Stimulated activated CD8-positive, alpha-beta memory T cell treated with anti-CD3 and anti-CD28 coated beads, Interleukin-15, amount 100 ng/mL, for 48 hours (primary cell): Measurements from ENCODE around the gene FAM13B.
"Not testable (repeated sequence)": the region's sequence is repeated elsewhere in the genome, so short reads cannot be mapped to it uniquely, and the experiment has no call there.

Experiments used
- DNase-seq, 2 donors: peaks; one replicate each; pipeline ENCODE4 v3.0.0-alpha.2; 2020; ENCODE audit warnings: low read depth in 2 of 2

Gene FAM13B

DNA sequence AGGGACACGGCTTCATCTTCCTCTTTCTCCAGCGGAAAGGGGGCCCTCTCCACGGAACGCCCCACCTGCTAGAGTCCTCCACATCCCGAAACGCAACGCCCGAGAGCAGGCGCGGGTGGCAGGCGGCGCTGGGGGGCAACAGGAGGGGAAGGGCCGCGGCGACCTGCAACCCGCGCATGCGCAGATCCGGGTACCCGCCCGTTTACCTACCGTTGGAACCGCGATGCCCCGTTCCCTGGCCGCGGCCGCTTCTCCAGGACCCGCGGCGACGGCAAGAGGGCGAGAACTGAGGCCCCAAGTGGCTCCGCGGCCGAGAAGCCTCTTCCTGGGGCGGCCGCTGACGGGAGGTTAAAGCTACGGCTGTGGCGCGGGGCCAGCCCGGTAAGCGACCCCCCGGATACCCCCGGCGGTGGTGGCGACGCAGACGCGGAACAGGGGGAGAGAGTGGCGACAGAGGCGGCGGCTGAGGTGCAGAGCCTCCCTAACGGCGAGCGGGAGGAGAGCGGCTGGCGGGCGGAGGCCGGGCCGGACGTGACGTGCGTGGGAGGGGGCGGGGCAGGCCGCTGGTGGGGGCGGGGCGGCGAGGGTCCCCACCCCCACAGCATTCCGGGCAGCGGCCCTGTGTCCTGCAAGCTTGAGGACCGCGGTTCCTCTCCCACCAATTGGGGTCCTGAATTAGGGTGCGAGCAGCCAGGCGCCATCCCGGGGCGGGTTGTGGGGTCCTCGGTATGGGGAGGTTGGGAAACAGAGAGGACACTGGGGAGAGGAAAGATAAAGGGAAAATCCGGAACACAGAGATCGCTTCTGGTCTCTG lies at the start of gene FAM13B:
Gene FAM13B (minus strand): TSS at position 508 of the 814 bp plus-strand sequence. CDS start 13,968 bp downstream, outside the sequence.
- DNase-seq = peak; percentile 71

DNA sequence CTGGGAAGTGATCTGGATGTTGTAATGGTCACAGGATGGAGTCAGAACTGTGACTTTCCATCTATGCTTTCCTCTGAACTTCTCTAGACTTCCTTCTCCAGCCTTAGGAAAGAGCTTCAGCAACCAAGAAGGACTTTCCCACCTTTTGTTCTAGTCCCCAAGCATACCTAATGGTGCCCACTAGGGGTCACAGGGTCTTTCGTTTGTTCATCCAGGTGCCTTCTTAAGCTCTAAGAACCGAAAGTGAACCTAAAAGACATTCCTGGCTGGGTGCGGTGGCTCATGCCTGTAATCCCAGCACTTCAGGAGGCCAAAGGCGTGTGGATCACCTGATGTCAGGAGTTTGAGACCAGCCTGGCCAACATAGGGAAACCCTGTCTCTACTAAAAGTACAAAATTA lies 49.2 kb upstream of the FAM13B start:
- no peak for DNase-seq

DNA sequence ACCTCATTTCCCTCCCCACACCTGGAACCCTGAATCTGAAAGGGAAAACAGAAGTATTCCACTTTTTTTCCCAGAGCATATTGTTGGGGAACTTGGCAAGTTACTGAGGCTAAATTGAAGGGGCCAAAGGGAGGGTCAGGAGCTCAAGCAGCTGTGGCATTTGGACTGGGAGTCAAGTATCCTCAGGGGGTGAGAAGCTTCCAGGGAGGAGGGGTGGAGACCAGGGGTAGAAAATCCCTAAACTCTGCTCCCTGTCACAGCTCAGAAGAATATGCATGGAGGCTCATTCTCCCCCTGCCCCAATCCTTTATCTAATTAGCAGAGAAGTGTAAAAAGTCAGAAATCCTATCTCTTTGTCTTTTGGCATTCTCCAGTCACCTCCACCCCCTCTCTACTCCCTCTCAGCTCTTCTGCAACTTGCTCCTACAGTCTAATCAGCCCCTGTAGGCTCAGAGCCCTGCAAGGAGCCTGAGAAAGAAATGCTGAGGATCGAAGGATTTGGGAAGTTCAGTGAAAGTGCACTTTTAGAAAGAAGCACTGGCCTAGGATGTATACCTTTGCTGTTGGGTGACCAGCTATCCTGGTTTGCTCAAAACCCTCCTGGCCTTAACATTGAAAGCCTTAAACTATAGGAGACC lies 45.2 kb upstream of the FAM13B start:
- no peak for DNase-seq

DNA sequence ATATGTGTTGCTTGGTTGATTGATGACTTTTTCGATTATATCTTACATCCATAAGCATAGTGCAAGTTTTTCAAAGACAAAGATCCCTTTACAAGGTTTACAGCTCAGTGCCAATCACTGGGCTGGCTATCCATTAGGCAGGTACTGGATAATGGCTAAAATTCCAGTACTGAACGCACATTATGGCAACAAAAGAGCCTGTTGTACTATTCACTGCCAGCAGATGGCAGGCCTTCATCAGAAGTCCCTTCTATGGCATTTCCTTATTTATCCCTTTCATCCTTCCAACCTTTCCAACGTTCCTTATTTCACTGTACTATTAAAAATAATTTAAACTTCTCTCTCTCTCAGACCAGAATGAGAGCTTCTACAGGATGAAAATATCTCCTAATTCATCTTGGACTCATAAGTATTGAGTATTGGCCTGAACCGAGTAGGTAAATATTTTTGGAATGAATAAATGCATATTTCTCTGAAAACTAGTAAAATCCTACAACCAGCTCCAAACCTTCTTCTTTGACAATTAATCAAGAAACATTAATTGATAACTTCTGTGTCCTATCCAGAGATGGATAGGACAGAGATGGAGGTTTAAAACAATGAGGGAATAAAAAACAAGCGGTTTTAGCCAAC lies 44.3 kb upstream of the FAM13B start:
- DNase-seq = no peak

DNA sequence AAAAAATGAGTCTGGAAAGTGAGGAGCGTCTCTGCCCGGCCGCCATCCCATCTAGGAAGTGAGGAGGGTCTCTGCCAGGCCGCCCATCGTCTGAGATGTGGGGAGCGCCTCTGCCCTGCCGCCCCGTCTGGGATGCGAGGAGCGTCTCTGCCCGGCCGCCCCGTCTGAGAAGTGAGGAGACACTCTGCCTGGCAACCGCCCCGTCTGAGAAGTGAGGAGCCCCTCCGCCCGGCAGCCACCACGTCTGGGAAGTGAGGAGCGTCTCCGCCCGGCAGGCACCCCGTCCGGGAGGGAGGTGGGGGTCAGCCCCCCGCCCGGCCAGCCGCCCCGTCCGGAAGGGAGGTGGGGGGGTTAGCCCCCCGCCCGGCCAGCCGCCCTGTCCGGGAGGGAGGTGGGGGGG lies 37.1 kb upstream of the FAM13B start:
- DNase-seq = not testable (repeated sequence)

DNA sequence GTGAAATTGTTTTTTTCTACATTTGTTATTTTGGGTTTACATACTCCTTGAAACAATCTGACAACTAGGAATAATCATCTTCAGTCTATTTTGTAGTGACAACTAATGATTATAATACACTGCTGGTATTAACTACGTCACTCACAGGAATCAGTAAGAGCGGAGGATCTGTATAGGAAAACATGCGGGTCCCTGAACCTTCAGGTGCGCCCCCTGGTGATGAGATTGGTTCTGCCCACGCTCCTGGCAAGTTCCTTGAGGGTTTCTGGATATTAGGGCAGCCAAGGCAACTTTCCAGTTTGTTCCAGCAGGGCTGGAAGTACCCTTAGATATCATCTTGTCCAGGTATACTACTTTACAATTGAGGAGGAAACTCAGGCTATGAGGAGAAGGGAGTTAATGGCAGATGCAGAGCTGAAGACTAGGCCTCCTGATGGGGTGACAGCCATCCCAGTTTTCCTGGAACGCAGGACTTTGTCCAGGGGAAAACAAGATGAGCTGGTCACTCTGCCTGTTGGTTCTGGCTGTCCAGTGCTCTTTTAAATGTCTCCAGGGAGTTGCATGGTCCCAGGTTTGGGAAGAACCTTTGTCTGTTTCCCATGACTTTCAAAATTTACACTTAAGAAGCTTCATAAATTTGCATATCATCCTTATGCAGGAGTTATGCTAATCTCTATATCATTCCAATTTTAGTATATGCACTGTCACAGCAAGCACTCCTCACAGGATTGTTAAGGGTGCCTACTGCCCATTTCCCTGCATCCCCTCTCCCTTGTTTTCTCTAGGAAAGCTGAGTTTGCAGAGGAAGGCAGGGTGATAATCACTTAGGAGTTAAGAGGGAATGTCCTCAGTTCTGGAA lies 36.1 kb upstream of the FAM13B start:
- DNase-seq = peak; percentile 35 to 52

DNA sequence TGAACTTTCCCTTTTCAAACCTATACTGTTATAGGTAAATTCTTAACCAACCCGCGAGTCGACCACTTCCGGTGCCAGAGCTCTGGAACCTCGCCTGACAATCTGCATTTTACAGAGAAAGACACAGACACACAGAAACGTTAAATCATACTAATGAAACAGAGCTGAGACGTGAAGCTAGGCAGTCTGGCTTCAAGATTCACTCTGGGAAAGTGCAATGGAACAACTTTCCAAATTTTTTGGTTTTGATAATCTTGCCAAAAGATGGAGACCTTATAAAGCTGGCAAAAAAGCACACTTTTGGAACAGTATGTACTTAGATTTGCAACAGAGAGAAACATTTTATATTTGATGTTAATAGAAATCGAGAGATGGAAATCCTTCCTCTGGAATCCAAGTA lies 35.1 kb upstream of the FAM13B start:
- no peak for DNase-seq

DNA sequence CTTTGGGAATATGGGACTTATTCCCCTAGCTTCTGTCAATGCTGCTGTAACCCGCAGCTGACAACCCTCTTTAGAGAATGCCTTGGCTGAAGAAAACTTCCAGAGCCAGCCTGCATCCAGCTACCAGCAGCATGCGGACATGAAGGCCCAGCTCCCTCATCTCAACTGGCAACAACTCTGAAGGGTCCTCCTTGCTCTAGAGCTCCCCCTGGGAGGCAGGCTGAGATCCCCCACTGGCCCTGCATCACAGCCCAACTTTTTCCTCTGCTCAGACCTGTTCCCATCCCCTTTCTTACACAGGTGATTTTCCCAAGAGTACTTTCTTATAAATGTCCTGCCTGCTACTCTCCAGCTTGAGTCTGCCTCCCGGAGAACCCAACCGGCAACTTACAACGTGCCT lies 32.2 kb upstream of the FAM13B start:
- DNase-seq = no peak

DNA sequence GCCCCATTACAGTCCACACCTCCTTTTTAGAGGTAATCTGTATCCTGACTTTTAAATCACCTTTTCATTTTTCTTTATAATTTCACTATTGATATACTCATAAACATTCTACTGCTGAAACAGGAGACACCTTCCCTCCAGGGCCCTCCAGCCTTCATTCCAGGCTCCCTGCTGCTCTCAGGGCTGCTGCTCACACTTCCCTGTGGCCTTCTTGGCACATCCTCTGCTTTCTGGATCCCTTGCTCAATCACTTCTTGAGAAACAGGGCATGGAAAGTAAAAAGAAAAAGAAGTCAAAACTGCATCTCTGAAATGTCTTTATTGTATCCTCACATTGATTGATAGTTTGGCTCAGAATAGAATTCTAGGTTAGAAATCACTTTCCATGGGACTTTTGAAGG lies 31.6 kb upstream of the FAM13B start:
- DNase-seq = no peak

DNA sequence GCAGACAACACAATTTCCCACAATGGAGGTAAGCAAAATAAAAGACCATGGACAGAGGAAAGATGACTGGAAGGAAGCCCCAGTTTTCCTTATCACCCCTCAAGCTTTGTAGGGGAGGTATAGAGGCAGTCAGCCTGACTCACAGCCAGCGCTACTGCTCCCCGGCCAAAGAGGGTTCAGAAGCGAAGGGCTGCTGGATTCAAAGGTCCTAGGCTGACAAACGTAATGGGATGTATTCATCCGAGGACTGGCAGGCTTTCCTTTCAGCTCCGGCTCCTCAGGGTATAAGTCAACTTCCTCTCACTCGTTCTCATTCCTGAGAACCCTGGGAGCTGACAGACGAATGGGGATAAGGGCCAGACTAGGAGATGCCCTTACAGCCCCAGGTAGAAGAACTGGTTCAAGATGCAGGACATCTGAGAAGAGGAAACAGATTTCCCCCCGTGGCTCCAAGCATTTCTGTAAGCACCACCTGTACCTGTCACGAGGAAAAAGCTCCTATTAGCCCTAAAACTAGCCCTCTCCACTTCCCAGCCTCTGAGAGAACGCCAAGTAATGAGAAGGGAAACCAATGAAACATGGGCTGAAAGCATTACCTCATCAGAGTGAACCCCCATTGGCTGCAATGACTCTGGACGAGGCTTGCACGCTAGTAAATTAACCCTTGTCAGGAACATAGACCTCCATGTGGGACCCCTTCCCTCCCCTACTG lies 22.1 kb upstream of the FAM13B start:
- DNase-seq = no peak

DNA sequence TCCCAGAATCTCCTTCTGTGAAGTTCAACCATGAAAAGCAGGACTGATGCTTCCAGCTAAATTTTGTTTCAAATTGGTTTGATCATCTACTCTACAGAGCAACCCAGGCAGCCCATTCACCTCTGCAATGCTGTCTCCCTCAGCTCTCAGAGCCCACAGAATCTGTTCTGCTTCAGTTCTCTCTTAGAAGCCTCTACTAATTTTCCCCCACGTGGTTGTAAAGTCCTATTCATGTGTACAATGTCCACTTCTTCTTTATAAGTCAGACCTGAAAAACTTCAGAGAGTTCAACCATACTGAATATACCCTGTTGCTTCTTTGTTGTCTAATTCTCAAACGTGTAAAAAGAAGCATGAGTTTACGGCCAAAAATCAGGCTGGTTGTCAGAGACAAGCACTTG lies 21.3 kb upstream of the FAM13B start:
- DNase-seq = no peak

DNA sequence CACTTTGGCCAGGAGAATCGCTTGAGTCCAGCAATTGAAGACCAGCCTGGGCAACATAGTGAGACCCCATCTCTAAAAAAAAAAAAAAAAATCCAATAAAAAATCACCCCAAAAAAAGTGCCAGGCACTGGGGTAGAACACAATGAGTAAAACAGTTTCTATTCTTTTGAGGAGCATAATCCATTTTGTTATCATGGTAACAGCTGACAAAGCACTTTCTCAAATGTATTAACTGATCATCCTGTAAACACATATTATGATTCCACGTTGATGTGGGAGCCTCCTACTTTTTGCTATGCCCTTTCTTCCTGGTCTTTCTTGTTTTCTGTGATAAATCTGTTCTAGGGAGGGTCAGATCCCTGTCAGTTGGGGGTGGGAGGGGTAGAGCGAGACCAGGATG lies 20.7 kb upstream of the FAM13B start:
- no peak for DNase-seq

DNA sequence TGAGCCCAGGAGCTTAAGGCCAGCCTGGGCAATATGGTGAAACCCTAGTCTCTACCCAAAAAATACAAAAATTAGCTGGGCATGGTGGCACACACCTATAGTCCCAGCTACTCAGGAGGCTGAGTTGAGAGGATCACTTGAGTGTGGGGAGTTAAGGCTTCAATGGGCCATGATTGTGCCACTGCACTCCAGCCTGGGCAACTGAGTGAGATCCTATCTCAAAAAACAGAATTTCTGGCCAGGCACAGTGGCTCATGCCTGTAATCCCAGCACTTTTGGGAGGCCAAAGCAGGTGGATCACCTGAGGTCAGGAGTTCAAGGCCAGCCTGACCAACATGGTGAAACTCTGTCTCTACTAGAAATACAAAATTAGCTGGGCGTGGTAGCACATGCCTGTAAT lies 19.8 kb upstream of the FAM13B start:
- not testable (repeated sequence) for DNase-seq

DNA sequence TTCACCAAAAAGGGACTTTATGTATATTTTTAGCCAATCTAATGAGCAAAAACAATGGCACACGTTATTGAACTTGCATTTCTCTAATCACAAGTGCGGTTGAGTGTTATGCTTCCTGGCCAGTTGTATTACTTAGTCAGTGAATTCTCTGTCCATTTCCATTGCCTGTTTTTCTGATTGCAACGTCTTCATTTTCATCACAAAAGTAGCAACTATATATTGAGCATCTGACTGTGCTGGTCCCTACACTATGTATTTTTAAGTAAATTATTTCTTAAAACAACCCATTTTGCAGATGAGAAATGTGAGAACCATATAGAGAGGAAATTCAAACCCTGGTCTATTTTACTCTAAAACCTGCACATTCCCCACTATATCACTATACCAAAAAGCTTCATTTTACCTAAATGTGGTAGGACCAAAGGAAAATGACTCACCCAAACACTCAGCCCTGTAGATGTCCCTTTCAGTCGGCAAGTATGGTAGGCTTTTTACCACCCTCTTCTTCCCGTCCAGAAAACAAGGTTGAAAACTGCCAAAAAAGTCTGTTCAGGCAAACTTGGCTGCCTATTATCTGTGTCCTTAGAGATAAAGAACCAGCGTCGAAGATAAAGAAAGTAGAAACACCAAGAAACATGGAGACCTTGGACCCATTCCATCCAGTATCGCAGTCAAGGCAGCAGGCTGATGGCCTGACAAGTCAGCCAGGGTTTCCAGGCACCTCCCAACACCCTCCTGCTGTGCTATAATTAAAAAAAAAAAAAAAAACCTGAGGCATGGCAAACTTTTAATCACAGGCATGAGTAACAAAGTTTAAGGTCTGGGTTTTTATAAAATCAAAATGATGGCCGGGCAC lies 18.8 kb upstream of the FAM13B start:
- DNase-seq = no peak

DNA sequence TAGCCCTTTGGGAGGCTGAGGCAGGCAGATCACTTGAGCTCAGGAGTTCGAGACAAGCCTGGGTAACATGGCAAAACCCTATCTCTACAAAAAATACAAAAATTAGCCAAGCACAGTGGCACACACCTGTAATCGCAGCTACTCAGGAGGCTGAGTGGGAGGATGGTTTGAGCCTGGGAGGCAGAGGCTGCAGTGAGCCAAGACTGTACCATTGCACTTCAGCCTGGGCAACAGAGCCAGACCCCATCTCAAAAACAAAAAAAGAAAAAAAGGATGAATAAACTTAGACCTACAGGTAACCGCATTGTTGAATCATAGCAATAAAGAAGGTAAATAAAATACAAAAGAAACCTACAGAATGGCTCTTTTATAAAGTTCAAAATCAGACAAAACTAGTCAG lies 12.4 kb upstream of the FAM13B start:
- DNase-seq = not testable (repeated sequence)

DNA sequence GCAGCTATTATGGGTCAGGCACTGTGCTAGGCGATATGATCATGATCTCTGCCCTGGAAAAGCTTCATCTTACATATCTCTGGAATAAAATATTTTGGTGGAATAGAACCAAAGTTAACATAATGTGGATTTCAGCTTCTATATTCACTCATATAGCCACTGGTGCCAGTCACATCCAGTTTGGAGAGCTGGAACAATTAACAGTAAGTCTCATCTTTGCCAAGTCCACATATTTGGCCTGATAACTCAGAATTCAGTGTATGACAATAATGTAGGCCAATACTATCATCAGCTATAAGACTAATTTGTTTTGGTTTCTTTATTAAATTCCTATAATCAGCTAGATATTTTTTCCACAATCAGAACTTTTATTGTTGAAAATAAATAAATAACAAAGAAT lies 5.9 kb upstream of the FAM13B start:
- no peak for DNase-seq

DNA sequence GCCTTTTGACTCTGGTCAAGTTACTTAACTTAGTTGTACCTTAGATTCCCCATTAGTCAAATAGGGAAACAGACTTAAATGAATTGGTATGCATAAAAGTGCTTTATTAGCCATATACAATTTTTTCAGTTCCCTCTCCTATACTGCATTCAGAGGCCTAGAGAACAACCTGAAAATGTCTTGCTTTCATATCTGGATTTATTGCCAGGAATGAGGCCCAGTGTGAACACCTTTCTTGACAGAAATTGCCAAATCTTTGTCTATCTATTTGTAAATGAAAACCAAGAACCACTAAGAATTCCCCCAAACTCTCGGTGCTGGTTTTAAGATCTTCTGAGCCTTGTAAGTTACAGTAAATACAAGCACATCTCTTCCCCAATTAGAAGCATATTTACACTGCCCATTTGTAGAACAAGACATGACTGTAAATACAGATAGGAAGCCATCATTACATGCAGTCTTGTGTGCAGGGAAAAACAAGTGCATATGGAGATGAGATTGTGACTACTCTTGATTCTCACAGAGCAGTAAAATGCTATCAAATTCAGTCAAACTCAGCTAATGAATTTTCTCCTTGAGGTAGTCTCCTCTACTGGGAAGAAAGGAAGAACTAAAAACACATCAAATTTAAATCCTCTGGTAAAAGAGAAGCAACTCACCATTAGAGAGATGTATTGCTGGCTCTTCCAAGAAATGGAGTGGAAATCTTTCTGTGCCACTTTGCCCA lies 5.2 kb upstream of the FAM13B start:
- DNase-seq = no peak

DNA sequence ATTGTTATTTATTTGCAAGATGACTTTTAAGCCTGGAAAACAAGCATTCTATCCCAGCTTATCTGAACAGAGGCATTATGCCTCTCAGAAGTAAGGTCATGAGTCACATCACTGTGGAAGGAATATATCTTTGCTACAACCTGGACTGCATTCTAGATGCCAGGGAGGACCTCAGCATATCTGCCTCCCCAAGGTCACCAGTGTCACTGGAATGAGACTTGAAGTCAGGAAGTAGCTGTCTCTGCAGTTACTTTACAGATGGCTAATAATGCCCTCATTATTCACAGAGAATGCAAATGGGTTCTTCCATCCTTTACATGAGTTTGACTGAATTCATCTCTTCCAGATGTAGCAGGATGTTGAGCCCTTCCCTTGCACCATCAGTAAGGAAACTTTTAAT lies 4.4 kb upstream of the FAM13B start:
- DNase-seq = no peak

DNA sequence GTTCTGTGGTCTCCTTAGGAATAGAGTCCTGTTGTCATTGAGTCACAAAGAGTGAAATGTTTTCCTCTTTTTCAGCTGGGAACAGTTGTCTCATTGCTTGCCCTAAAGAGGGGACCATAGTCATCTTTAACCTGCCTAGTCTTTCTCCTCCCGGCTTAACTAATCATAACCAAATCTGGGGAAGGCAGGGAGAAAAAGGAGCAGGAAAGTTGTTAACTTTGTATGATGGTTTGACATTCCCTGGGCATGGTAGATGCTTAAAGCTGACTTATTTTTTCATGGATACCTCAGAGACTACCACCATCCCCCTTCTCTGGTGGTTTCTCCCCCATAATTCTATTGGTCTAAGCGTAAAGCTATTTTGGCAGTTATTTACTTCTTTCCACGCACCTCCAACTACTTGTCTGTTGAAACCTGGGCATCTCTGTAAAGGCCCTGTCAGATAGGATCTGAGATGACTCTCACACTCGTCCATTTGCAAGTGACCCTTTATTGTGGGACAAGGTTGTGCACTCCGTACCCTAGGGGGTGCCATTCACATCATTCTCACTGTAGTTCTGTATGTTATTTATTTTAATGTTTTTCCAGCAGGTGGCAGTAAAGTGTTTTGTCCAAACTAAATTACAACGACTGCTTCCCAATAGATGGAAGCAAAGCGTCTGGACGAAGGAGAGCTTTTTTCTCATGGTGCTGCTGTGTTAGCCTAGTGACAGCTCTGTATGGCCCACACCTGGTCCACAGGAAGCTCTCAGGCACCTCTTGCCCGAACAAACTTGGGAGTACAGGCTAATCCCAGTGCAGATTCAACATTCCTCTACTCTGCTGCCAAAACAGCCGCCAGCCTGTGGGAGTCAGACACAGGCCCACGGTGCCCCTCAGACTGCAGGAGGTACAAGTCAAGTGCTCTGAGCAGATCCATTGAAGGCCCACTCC lies 3.0 kb upstream of the FAM13B start:
- DNase-seq = peak; percentile 27 to 32
